ENCODE results near the gene LAMB3.

Gene LAMB3

DNA sequence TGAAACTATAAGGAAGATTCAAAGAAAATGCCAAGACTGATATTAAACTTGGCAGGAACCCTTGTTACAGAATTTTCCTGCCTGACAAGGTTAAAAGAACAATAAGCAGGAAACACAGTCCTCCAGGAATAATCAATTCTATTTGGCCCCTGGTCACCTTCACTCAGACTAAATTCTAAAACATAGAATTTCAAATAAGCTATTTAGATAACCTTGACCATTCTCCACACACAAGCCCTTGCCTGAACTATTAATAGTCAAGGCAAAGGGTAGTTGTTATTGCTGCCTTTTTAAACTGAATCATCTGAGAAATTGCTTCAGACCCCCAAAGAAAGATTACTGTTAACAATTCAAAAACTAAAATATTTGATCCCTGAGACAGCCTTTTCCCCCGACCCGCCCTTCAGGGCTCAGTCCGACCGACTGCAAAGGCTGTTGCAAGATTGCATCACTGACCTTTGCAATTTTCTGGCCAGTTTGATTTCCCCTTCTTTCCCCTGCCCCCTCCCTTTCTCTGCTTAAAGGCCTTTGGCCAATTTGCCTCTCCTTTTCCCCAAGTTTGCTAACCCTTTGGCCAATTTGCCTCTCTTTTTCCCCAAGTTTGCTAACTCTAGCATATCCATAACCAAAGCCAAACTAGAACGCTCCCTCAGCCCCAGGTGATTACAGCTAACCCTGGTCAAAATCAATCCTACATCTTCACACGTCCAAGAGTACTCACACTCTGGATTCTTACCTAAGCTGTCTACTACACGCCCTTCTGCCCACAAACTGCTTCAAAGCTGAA is 21.6 kb upstream of the LAMB3 start:
- TF ChIP-seq GATA3 (IDR thresholded peaks at IDR 0.05; ENCODE audit: low read depth, low read length) (no peak), GATA2 (IDR thresholded peaks at IDR 0.05; ENCODE audit: low read depth, low read length) (no peak)

DNA sequence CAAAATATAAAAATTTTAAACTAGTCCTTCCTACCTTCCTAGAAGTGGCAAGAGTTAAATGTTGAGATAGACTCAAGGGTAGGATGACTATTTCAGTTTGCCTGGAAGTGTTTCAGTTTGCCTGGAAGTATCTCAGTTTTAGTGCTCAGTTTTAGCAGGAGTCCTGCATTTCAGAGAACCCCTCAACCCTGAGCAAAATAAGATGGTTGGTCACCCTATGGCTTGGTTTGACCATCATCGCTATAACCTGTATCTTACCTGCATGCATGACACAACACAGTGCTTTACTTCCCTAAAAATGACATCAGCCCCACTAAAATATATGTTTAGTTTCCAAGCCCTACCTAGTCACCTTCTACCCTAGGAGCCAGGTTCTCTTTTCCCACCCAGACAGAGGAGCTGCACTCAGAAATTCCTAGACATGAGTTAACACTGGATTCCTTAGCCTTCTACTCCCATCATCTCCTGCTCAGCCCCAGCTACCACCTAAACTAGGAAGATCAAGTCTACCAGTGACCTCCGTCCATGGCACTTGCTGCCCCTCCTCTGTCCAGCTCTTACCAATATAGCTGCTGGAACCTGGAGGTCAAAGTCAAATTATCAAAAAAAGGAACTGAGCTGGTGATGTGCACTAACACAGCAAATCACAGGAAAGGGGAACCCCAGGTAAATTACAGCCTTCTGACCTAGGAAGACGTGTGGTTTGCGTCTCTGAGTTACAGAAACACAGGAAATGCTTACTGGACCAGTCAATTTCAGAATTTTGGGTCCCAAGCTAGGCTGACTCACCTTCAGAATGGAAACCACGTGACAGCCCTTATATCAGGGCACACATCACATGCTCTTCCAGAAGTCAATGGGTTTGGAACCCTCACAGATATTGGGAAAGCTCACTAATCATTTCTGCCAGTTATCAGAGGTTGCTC is 20.7 kb upstream of the LAMB3 start:
- TF ChIP-seq GATA2 (IDR thresholded peaks at IDR 0.05; ENCODE audit: low read depth, low read length) (no peak), GATA3 (IDR thresholded peaks at IDR 0.05; ENCODE audit: low read depth, low read length) (no peak)

DNA sequence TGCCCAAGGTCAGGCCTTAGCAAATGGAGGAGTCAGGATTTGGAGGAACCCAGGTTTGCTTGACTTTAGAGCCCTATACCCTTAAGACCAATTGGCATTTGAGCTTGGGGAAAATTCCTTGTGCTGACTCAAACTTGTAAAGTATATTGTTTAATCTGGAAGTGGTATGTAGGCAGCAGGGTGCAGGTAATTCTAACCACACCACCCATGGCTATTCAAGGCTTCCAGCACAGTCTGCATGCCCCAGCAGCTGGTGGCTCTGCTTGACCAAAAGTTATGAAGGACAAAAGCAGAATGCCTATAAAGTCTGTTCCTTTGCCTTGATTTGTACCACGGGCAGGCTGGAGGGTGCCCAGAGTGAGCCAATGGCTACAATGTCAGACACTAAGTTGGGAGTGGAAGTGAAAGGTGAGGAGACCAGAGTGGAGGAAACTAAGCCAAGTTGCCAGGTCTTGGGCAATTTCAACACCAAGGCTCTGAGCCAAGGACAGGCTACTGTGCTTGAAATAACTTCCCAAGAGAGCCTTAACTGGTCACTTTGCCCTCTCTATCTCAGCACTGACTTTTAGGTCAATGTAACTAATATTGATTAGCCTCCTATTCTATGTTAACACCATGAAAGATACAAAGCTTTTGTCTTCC is 18.3 kb upstream of the LAMB3 start:
- TF ChIP-seq GATA2 (IDR thresholded peaks at IDR 0.05; ENCODE audit: low read depth, low read length) (no peak), GATA3 (IDR thresholded peaks at IDR 0.05; ENCODE audit: low read depth, low read length) (no peak)

DNA sequence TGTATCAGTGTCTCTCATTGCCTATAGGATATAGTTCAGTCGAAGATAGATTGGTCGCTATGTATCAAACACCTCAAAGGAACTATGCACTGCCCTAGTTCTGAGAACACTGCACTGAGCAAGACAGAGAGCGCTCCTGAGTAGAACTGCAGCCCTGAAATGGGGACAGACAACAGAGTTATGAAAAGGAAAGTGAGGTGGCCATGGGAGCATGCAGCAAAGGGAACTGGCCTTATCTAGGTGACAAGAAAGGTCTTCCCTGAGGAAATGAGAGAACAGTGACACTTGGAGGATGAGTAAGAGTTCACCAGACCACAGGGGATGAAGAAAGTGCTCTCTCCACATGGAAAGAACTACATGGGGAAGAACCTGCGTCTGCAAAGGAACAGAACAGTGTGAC is 15.5 kb upstream of the LAMB3 start:
- TF ChIP-seq GATA2 (IDR thresholded peaks at IDR 0.05; ENCODE audit: low read depth, low read length), result no peak
- TF ChIP-seq GATA3 (IDR thresholded peaks at IDR 0.05; ENCODE audit: low read depth, low read length), result no peak

GRCh38 chr1:209667103-209667502 is 14.9 kb upstream of the LAMB3 start:
- TF ChIP-seq GATA3 (IDR thresholded peaks at IDR 0.05; ENCODE audit: low read depth, low read length), result no peak
- no peak for TF ChIP-seq GATA2 (IDR thresholded peaks at IDR 0.05; ENCODE audit: low read depth, low read length)

DNA sequence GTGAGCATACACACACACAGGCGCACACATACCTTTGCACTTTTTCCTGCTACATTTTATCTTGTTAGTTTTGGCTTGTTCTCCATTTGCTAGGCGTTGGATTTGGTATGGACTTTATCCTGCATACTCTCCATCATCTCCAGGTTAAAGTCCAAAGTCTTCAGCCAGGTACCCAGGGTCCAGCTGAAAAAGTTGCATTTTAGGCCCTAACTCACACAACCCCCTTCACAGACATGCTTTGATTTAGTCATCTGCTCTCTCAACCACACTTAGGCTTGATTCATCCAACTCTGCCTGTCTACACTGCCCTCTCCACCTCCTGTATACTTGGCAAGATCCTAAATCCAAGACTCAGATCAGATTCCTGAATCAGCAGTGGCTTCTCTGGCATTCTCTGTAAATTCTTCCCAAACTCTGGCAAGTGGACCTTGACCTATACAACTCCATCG is 10.7 kb upstream of the LAMB3 start:
- no peak for TF ChIP-seq GATA2 (IDR thresholded peaks at IDR 0.05; ENCODE audit: low read depth, low read length)
- no peak for TF ChIP-seq GATA3 (IDR thresholded peaks at IDR 0.05; ENCODE audit: low read depth, low read length)

DNA sequence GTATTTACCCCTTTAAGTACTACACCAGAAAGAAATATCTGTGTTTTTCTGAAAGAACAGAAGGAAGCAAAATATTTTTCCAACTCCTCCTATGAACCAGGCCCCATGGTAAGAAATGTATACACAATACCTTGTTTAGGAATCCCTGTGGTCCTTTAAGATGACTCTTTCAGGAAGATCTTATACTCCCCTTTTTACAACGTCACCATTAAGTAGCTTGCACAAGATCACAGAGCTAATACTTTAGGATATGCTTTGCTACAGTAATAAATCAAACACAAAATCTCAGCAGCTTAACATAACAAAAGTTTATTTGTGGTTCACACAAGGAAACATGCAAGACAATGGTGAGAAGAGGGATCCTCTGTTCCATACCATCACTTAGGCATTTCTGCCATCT is 8.8 kb upstream of the LAMB3 start:
- TF ChIP-seq GATA3 (IDR thresholded peaks at IDR 0.05; ENCODE audit: low read depth, low read length) (no peak), GATA2 (IDR thresholded peaks at IDR 0.05; ENCODE audit: low read depth, low read length) (no peak)

DNA sequence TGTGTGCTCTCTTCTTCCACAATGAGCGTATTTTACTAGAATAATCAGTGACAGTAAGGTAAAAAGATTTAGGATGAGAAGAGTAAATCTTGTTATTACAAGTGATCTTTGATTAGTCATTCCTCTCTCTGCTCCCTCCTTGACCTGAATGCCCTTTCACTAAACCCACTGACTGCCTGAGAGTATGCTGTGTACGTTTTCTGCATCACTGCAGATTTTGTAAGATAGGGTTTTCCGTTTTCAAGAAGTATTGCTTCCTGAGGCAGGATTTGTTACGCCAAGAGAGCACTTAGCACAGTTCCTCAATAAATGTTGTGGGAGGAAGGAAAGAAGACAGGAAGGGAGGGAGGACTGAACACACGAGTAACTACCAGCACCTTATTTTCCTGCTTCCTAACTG is 7.7 kb upstream of the LAMB3 start:
- no peak for TF ChIP-seq GATA2 (IDR thresholded peaks at IDR 0.05; ENCODE audit: low read depth, low read length)
- TF ChIP-seq GATA3 (IDR thresholded peaks at IDR 0.05; ENCODE audit: low read depth, low read length), result no peak

GRCh38 chr1:209657918-209658317 is 5.7 kb upstream of the LAMB3 start:
- no peak for TF ChIP-seq GATA3 (IDR thresholded peaks at IDR 0.05; ENCODE audit: low read depth, low read length)
- TF ChIP-seq GATA2 (IDR thresholded peaks at IDR 0.05; ENCODE audit: low read depth, low read length), result no peak

DNA sequence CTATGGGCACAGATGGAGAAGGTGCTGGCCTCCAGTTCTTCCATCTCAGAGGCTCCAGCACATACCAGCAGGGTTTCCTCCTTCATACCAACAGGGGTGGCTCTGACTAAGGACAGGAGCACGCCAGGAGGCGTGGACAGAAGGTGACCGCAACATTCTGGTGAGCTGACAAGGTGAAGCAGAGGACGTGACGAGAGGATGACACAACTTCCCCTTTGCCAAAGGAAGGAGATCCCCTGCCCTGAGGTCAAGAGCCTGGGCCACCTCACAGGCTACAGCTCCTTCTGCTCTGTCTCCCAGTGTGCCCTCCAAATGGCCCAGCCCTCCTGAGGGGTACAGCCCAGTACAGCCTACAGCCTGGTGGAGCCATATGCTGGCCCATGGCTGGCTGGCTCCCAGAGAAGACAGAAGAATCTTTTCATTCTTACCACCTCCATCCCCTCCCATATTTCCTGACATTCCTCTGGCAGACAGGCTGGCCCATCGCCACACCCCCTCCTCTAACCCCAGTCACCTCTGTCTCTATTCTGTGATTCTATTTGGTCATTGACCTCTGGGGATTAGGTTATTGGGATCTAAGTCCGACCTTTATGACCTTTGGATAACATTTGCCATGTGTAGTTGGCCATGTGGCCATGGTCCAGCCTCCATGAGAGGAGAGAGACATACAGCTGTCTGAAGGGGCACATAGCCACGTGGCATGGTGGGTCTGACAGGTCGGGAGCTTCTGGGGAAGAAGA is 5.1 kb upstream of the LAMB3 start:
- TF ChIP-seq GATA2 (IDR thresholded peaks at IDR 0.05; ENCODE audit: low read depth, low read length), result no peak
- TF ChIP-seq GATA3 (IDR thresholded peaks at IDR 0.05; ENCODE audit: low read depth, low read length), result no peak

- TF ChIP-seq GATA2 (IDR thresholded peaks at IDR 0.05; ENCODE audit: low read depth, low read length) (no peak), GATA3 (IDR thresholded peaks at IDR 0.05; ENCODE audit: low read depth, low read length) (no peak)
Measured at GRCh38 chr1:209655411-209656231, 3.4 kb upstream of the LAMB3 start.

GRCh38 chr1:209653915-209654351 is 1.7 kb upstream of the LAMB3 start:
- no peak for TF ChIP-seq GATA2 (IDR thresholded peaks at IDR 0.05; ENCODE audit: low read depth, low read length)
- TF ChIP-seq GATA3 (IDR thresholded peaks at IDR 0.05; ENCODE audit: low read depth, low read length), result no peak

Measured in SH-SY5Y (cell line).